IMR-90 (cell line): ENCODE measurements around the gene ASIC2.

Experiments used
- CEBPB ChIP-seq: IDR thresholded peaks from 2 replicates; pipeline ENCODE4 v1.6.1; 2012; ENCODE audit warnings: low read depth, low read length, improper control_type of control experiment
- CHD1 ChIP-seq: IDR thresholded peaks from 2 replicates; pipeline ENCODE4 v1.6.1; 2012; ENCODE audit warnings: low read depth, low read length, improper control_type of control experiment
- CTCF ChIP-seq: conservative IDR thresholded peaks from 2 replicates; pipeline ENCODE4 v1.5.1; 2012; ENCODE audit warnings: mild to moderate bottlenecking, low read depth, low read length, improper control_type of control experiment
- FOS ChIP-seq: fragments of 150-350 bp; IDR thresholded peaks from 2 replicates; pipeline ENCODE4 v1.6.1; 2016; ENCODE audit warnings: low read depth, low read length
- MAFK ChIP-seq: IDR thresholded peaks from 2 replicates; pipeline ENCODE4 v1.6.1; 2012; ENCODE audit warnings: low read depth, low read length, improper control_type of control experiment
- MXI1 ChIP-seq: IDR thresholded peaks from 2 replicates; pipeline ENCODE4 v1.6.1; 2012; ENCODE audit warnings: low read depth, mild to moderate bottlenecking, low read length, moderate library complexity, borderline replicate concordance
- POLR2A ChIP-seq: IDR thresholded peaks from 2 replicates; pipeline ENCODE4 v1.6.1; 2012; ENCODE audit warnings: mild to moderate bottlenecking, low read depth, low read length
- RAD21 ChIP-seq: IDR thresholded peaks from 2 replicates; pipeline ENCODE4 v1.6.1; 2012; ENCODE audit warnings: low read length, improper control_type of control experiment
- RCOR1 ChIP-seq: IDR thresholded peaks from 2 replicates; pipeline ENCODE4 v1.6.1; 2012; ENCODE audit warnings: mild to moderate bottlenecking, low read length, improper control_type of control experiment; ENCODE audit not compliant: insufficient replicate concordance
- USF2 ChIP-seq: fragments of 150-350 bp; IDR thresholded peaks from 2 replicates; pipeline ENCODE4 v1.6.1; 2017; ENCODE audit warnings: mild to moderate bottlenecking, antibody characterized with exemption, low read length, low read depth
- TF ChIP-seq, protein P1 (sequence below): fragments of 150-350 bp; IDR thresholded peaks from 2 replicates; pipeline ENCODE4 v1.6.1; 2016; ENCODE audit warnings: low read depth, mild to moderate bottlenecking, low read length, moderate library complexity, borderline replicate concordance

DNA sequence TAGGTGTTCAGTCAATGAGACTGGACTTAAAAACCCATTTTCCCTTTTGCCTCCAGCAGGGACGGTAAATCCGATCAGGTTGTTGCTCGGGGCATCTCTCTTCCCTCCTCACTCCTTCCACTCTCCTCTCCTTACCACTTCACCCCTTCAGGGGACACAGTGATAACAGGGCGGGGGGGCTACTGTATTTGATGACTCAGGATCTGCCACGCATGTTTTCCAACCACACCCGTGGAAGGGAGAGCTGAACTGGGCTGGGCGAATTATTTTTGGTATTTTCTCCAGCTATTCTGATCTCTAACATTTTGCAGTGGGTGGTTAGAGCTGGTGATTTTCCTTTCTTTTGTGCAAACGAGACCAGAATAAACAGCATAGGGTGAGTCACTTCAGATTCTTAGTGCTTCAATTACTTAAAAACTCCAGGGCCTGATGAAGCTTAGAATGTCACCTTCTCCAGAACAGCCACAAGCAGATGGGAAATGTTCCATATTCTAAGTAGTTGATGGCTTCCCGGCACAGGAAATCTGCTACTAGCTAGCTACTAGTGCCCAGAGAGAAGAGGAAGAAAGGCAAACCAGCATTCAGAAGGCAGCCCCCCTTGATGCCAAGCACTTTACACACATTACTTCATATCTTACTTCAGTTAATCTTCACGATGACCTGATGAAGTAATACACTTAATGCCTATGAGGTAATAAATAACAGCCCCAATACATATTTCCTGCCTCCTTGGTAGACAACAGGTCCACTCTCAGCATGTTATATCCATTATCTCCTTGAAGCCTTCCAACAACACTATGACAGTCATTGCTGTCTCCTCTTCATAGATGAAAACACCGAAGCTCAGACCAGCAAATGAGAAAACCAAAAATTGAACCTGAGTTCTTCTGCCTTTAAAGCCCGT lies 74.1 kb downstream of the ASIC2 start:
- TF ChIP-seq POLR2A (no peak), CEBPB (no peak), RCOR1 (no peak), CTCF (no peak), RAD21 (no peak), USF2 (no peak), MAFK (no peak), MXI1 (no peak), FOS (peak; percentile 28; the same call in 1 of the 2 replicates), CHD1 (no peak)
- TF ChIP-seq, protein P1, sequence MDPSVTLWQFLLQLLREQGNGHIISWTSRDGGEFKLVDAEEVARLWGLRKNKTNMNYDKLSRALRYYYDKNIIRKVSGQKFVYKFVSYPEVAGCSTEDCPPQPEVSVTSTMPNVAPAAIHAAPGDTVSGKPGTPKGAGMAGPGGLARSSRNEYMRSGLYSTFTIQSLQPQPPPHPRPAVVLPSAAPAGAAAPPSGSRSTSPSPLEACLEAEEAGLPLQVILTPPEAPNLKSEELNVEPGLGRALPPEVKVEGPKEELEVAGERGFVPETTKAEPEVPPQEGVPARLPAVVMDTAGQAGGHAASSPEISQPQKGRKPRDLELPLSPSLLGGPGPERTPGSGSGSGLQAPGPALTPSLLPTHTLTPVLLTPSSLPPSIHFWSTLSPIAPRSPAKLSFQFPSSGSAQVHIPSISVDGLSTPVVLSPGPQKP, result no peak
